Thoracic aorta (tissue), 2 donors: ENCODE data around the gene GALR1. TPM values are rescaled to one million over a fixed set of nuclear protein-coding genes. Genes with fewer than 3 reads are reported as not detected.

ENCODE experiments used
- ATAC-seq: fragments of 150-250 bp; one replicate; pipeline ENCODE4 v1.8.0; 2017; ENCODE audit warnings: low read depth; ENCODE audit not compliant: insufficient number of reproducible peaks, low FRiP score
- DNase-seq: peaks from one replicate; pipeline ENCODE4 v3.0.0-alpha.2; 2020; ENCODE audit warnings: low spot score
- H3K27ac ChIP-seq, 2 donors: fragments of 200-600 bp; sonication (generic); 1 replicate in 1 of 2; 2 replicates in 1 of 2; pipeline ENCODE4 v1.5.1; 2016; ENCODE audit warnings: mild to moderate bottlenecking in 2 of 2, moderate library complexity in 2 of 2
- H3K27me3 ChIP-seq: fragments of 200-600 bp; sonication (generic); replicated peaks from 2 replicates; pipeline ENCODE4 v1.6.0; 2016; ENCODE audit warnings: mild to moderate bottlenecking; ENCODE audit not compliant: insufficient read depth
- H3K36me3 ChIP-seq: fragments of 200-600 bp; sonication (generic); one replicate; pipeline ENCODE4 v1.5.1; 2016
- H3K4me1 ChIP-seq, 2 donors: fragments of 200-600 bp; sonication (generic); 1 replicate in 1 of 2; 2 replicates in 1 of 2; pipeline versions ENCODE4 v1.5.1 to v1.6.0; 2016; ENCODE audit warnings: low read depth in 2 of 2, mild to moderate bottlenecking in 1 of 2; ENCODE audit not compliant: control insufficient read depth in 1 of 2
- H3K4me3 ChIP-seq: fragments of 200-600 bp; sonication (generic); 2 replicates; pipeline ENCODE4 v1.5.1; 2016; ENCODE audit warnings: mild to moderate bottlenecking
- H3K9me3 ChIP-seq: fragments of 200-600 bp; sonication (generic); 2 replicates; pipeline ENCODE4 v1.5.1; 2016
- total RNA-seq, 2 donors: library from RNA; depleted of rRNA; stranded (reverse); fragments of >200 nt; gene quantifications; one replicate each; pipeline versions ENCODE4 v1.1.0 to v1.2.3, GENCODE V29; 2016
- TF ChIP-seq, protein P1 (sequence below): fragments of 200-600 bp; sonication (generic); IDR thresholded peaks from one replicate; pipeline ENCODE4 v1.5.1; 2019; ENCODE audit warnings: antibody characterized with exemption

The GALR1 gene
- total RNA-seq, 2 donors from 2014 or later: under 0.01 to 0.28 TPM

DNA sequence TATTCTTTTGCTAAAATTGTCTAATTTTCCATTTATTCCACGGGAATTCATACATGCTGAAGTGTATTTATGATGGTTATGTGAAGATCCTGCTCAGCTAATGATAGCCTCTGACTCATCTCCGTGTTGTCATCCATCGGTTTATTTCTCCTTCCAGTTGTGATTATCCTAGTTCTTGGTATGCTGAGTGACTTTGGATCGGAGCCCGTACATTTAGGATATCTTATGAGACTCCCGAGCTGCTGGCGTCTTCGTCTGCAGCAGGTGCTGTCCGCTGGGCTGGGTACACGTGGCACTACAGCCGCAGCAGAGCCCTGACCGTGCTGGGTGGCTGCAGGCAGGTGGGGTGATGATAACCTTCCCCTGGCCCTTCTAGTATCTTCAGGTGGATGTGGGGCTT lies 40.1 kb upstream of the GALR1 start:
- no peak overlapping the region for H3K27ac ChIP-seq
- peaks cover 13 to 23% of the 10 kb centered on the region in 2 donors for H3K4me1 ChIP-seq

DNA sequence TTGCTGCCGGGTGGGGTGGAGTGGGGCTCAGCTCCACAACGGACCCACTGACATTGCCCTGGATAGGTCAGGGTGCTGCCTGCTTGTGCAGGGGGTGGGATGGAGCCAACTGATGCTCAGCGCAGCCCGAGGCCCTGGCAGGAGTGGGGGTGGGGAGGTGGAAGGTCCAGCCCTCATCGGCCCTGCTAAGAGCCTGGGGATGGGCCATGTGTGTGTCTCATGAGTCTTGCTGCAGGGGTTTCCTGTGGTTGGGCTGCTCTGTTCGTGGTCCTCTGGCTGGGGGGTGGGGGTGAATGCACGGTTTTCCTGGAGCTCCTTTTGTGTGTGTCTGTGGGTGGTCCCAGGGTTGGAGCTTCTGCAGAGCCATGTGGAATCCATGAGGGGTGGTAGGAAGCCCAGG lies 39.4 kb upstream of the GALR1 start:
- ATAC-seq (no peak), DNase-seq (no peak)
- no peak overlapping the region for H3K27ac ChIP-seq
- TF ChIP-seq, protein P1, sequence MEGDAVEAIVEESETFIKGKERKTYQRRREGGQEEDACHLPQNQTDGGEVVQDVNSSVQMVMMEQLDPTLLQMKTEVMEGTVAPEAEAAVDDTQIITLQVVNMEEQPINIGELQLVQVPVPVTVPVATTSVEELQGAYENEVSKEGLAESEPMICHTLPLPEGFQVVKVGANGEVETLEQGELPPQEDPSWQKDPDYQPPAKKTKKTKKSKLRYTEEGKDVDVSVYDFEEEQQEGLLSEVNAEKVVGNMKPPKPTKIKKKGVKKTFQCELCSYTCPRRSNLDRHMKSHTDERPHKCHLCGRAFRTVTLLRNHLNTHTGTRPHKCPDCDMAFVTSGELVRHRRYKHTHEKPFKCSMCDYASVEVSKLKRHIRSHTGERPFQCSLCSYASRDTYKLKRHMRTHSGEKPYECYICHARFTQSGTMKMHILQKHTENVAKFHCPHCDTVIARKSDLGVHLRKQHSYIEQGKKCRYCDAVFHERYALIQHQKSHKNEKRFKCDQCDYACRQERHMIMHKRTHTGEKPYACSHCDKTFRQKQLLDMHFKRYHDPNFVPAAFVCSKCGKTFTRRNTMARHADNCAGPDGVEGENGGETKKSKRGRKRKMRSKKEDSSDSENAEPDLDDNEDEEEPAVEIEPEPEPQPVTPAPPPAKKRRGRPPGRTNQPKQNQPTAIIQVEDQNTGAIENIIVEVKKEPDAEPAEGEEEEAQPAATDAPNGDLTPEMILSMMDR: no peak
- H3K9me3 ChIP-seq: no peaks in the 10 kb centered on the region
- no peaks in the 10 kb centered on the region for H3K36me3 ChIP-seq
- H3K4me1 ChIP-seq: peaks cover 13 to 23% of the 10 kb centered on the region in 2 donors
- H3K4me3 ChIP-seq: no peak overlapping the region
- H3K27me3 ChIP-seq: no peaks in the 10 kb centered on the region

More for the DNA sequence above, 40.1 kb upstream of the GALR1 start:
- Histone ChIP-seq H3K9me3 (no peaks in the 10 kb centered on the region), H3K4me3 (no peak overlapping the region), H3K27me3 (no peaks in the 10 kb centered on the region), H3K36me3 (no peaks in the 10 kb centered on the region)
- ATAC-seq (no peak), DNase-seq (no peak)
- TF ChIP-seq, protein P1: no peak

GRCh38 chr18:77218642-77219041 lies 31.0 kb upstream of the GALR1 start:
- Histone ChIP-seq H3K27ac (no peak overlapping the region), H3K9me3 (no peaks in the 10 kb centered on the region), H3K4me3 (no peak overlapping the region), H3K4me1 (no peaks in the 10 kb centered on the region), H3K36me3 (no peaks in the 10 kb centered on the region), H3K27me3 (no peaks in the 10 kb centered on the region)
- DNase-seq (no peak), ATAC-seq (no peak)
- TF ChIP-seq, protein P1: no peak

- Histone ChIP-seq H3K4me1 (no peaks in the 10 kb centered on the region), H3K27ac (no peak overlapping the region), H3K9me3 (no peaks in the 10 kb centered on the region), H3K36me3 (no peaks in the 10 kb centered on the region), H3K4me3 (no peak overlapping the region), H3K27me3 (no peaks in the 10 kb centered on the region)
- ATAC-seq (no peak), DNase-seq (no peak)
- TF ChIP-seq, protein P1: no peak
These were observed 28.9 kb upstream of the GALR1 start for GRCh38 chr18:77220726-77221125.

DNA sequence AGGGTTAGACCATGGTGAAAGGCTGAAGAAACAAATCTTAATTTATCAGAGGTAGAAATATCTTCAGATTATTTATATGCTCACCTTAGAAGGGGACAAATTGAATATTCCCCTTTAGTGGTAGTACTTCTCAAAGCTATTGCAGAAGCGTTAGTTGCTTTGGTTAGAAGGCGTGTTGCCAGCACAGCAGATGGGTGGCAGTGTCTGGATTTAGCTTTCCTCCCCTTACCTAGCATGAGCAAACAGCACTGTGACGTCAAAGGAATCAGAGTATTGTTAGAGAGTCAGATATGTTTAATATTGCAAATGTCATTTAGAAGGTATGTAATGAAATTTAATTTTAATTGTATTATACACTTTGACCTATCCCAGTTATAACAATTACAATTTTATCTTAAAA lies 27.2 kb upstream of the GALR1 start:
- ATAC-seq: no peak
- no peaks in the 10 kb centered on the region for H3K36me3 ChIP-seq
- H3K27ac ChIP-seq: no peak overlapping the region
- TF ChIP-seq, protein P1: no peak
- H3K4me1 ChIP-seq: no peaks in the 10 kb centered on the region
- no peak overlapping the region for H3K4me3 ChIP-seq
- H3K9me3 ChIP-seq: no peaks in the 10 kb centered on the region
- no peak for DNase-seq
- H3K27me3 ChIP-seq: no peaks in the 10 kb centered on the region
